Left ventricle myocardium inferior (tissue), 1 donor: ENCODE data around the gene PDGFRA. TPM values are rescaled to one million over a fixed set of nuclear protein-coding genes. Genes with fewer than 3 reads are reported as not detected.
"Not testable (repeated sequence)": the region's sequence is repeated elsewhere in the genome, so short reads cannot be mapped to it uniquely, and the experiment has no call there.

Experiments
- DNase-seq: peaks from one replicate; pipeline ENCODE4 v3.0.0-alpha.2; 2020
- H3K27ac ChIP-seq: fragments of 200-600 bp; replicated peaks from 2 replicates; pipeline ENCODE4 v1.8.0; 2021
- H3K27me3 ChIP-seq: fragments of 200-600 bp; 2 replicates; pipeline ENCODE4 v1.8.0; 2021; ENCODE audit warnings: low read depth
- H3K36me3 ChIP-seq: fragments of 200-600 bp; 2 replicates; pipeline ENCODE4 v1.8.0; 2021
- H3K4me1 ChIP-seq: fragments of 200-600 bp; 2 replicates; pipeline ENCODE4 v1.8.0; 2021
- H3K4me3 ChIP-seq: fragments of 200-600 bp; 2 replicates; pipeline ENCODE4 v1.8.0; 2021; ENCODE audit warnings: mild to moderate bottlenecking, moderate library complexity
- H3K9me3 ChIP-seq: fragments of 200-600 bp; replicated peaks from 2 replicates; pipeline ENCODE4 v1.8.0; 2021
- CTCF ChIP-seq: fragments of 200-600 bp; IDR thresholded peaks from 2 replicates; pipeline ENCODE4 v1.8.0; 2021; ENCODE audit warnings: antibody characterized with exemption, mild to moderate bottlenecking, borderline replicate concordance
- intact Hi-C: fragments of 100-400 bp; cut with micrococcal nuclease; formaldehyde crosslinking; loops from one replicate; pipeline ENCODE4 v1.11.0; 2022
- total RNA-seq: library from RNA; stranded (reverse); fragmentation: NEBNext Ultra II Directional; extraction: Animal tissue kit (Norgen Biotek cat#: 25700); gene quantifications from one replicate; pipeline ENCODE4 v1.2.1, GENCODE V29; 2021
- donor health status: DM: no; HTN: yes; CAD: no; lungs with severe emphysema.

PDGFRA gene
- total RNA-seq, 1 donor from 2014 or later: 24.8 TPM

- H3K9me3 ChIP-seq: peaks cover 18% of the 10 kb centered on the region
- H3K27me3 ChIP-seq: peaks cover 29% of the 10 kb centered on the region
- H3K4me1 ChIP-seq: peaks cover 22% of the 10 kb centered on the region
- DNase-seq: no peak
- TF ChIP-seq CTCF: no peak
- no peak overlapping the region for H3K27ac ChIP-seq
- H3K4me3 ChIP-seq: no peak overlapping the region
- no peaks in the 10 kb centered on the region for H3K36me3 ChIP-seq
- intact Hi-C loops: no loop called here
Measured at GRCh38 chr4:54237770-54238169, 8.7 kb downstream of the PDGFRA start.

GRCh38 chr4:54238389-54238788 lies 9.3 kb downstream of the PDGFRA start:
- Histone ChIP-seq H3K27ac (no peak overlapping the region), H3K36me3 (no peaks in the 10 kb centered on the region), H3K27me3 (peaks cover 28% of the 10 kb centered on the region), H3K4me1 (peaks cover 17% of the 10 kb centered on the region), H3K4me3 (no peak overlapping the region), H3K9me3 (peaks cover 18% of the 10 kb centered on the region)
- TF ChIP-seq CTCF: no peak
- intact Hi-C loops: no loop called here
- no peak for DNase-seq

- peaks cover 19% of the 10 kb centered on the region for H3K27me3 ChIP-seq
- H3K9me3 ChIP-seq: peaks cover 24% of the 10 kb centered on the region
- DNase-seq, intact Hi-C loops, H3K4me1 ChIP-seq, H3K4me3 ChIP-seq, H3K27ac ChIP-seq, H3K36me3 ChIP-seq: not testable (repeated sequence)
Measured at GRCh38 chr4:54241268-54241823, 12.3 kb downstream of the PDGFRA start.

- H3K27me3 ChIP-seq, H3K4me3 ChIP-seq, H3K4me1 ChIP-seq, DNase-seq, intact Hi-C loops, H3K36me3 ChIP-seq, H3K27ac ChIP-seq: not testable (repeated sequence)
- H3K9me3 ChIP-seq: peaks cover 32% of the 10 kb centered on the region
Measured at GRCh38 chr4:54243541-54243940, 14.4 kb downstream of the PDGFRA start.

- H3K27ac ChIP-seq, intact Hi-C loops, H3K4me1 ChIP-seq, H3K27me3 ChIP-seq, H3K4me3 ChIP-seq, DNase-seq, H3K36me3 ChIP-seq: not testable (repeated sequence)
- H3K9me3 ChIP-seq: peaks cover 35% of the 10 kb centered on the region
Measured at GRCh38 chr4:54252312-54252711, 23.2 kb downstream of the PDGFRA start.

GRCh38 chr4:54254116-54254914 lies 25.2 kb downstream of the PDGFRA start:
- Histone ChIP-seq H3K27ac (no peak overlapping the region), H3K4me3 (no peak overlapping the region), H3K9me3 (peaks cover 22% of the 10 kb centered on the region), H3K27me3 (peaks cover 5% of the 10 kb centered on the region), H3K36me3 (no peaks in the 10 kb centered on the region), H3K4me1 (peaks cover 8% of the 10 kb centered on the region)
- TF ChIP-seq CTCF: no peak
- DNase-seq: no peak
- intact Hi-C loops: no loop called here

- no peak overlapping the region for H3K4me3 ChIP-seq
- no peak overlapping the region for H3K27ac ChIP-seq
- no peak for DNase-seq
- H3K36me3 ChIP-seq: no peaks in the 10 kb centered on the region
- no peak for TF ChIP-seq CTCF
- H3K4me1 ChIP-seq: peaks cover 8% of the 10 kb centered on the region
- H3K9me3 ChIP-seq: peaks cover 16% of the 10 kb centered on the region
- intact Hi-C loops: no loop called here
- peaks cover 5% of the 10 kb centered on the region for H3K27me3 ChIP-seq
Measured at GRCh38 chr4:54254915-54255246, 25.8 kb downstream of the PDGFRA start.
